Epithelial cell of proximal tubule (primary cell): ENCODE results near the gene NFAM1. TPM values are rescaled to one million over a fixed set of nuclear protein-coding genes. Genes with fewer than 3 reads are reported as not detected.

Experiments used
- DNase-seq: peaks from one replicate; pipeline ENCODE4 v3.0.0-alpha.2; 2011; ENCODE audit warnings: low read depth
- H3K4me3 ChIP-seq: 2 replicates; pipeline ENCODE4 v1.5.1; 2011; ENCODE audit warnings: low read depth, mild to moderate bottlenecking, low read length
- total RNA-seq: library from RNA; depleted of rRNA; stranded (reverse); fragments of >200 nt; gene quantifications from 2 replicates; pipeline ENCODE4 v1.2.3, GENCODE V29; 2015
- TF ChIP-seq, protein P1 (sequence below): conservative IDR thresholded peaks from 2 replicates; pipeline ENCODE4 v1.5.1; 2012; ENCODE audit warnings: low read depth, mild to moderate bottlenecking, low read length

NFAM1 gene
- total RNA-seq, 1 donor from 2014 or later = not detected

DNA sequence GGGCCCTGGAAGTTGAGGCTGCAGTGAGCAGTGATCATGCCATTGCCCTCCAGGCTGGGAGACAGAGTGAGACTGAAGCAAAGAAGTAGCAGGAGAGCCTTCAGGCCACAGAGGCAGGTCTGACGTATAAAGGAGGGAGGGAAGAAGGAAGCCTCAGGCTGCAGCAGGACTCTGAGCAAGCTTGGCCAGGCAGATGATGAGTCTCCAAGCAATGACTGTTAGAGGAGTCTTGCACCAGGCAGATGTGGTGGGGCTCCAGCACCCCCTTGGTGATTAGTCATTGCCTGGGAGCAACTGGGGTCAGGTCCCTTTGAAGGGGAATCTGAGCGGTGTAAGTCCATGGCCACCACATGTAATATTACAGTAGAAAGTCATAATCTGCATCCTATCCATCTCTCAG is 36.6 kb upstream of the NFAM1 start:
- DNase-seq = no peak
- H3K4me3 ChIP-seq = no peak overlapping the region
- TF ChIP-seq, protein P1, sequence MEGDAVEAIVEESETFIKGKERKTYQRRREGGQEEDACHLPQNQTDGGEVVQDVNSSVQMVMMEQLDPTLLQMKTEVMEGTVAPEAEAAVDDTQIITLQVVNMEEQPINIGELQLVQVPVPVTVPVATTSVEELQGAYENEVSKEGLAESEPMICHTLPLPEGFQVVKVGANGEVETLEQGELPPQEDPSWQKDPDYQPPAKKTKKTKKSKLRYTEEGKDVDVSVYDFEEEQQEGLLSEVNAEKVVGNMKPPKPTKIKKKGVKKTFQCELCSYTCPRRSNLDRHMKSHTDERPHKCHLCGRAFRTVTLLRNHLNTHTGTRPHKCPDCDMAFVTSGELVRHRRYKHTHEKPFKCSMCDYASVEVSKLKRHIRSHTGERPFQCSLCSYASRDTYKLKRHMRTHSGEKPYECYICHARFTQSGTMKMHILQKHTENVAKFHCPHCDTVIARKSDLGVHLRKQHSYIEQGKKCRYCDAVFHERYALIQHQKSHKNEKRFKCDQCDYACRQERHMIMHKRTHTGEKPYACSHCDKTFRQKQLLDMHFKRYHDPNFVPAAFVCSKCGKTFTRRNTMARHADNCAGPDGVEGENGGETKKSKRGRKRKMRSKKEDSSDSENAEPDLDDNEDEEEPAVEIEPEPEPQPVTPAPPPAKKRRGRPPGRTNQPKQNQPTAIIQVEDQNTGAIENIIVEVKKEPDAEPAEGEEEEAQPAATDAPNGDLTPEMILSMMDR = no peak

DNA sequence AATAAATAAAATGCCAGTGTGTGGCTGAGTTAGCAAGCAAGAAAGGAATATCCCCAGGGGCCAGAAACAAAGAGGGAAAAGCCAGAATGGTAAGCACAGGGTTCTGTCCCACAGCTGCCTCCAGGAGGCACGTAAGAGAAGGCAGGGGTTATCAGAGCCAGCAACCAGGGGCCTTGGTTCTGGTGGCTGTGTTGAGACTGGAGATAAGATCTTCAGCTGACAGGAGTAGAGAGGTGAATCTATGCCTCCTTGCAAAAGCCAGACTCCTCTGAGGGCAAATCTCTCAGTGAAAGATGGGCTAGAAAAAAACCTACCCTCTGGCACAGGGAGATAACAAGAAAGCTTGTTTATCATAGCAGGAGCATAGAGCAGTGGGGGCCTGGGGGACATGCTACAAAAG is 29.8 kb upstream of the NFAM1 start:
- no peak for DNase-seq
- TF ChIP-seq, protein P1 = no peak
- H3K4me3 ChIP-seq = no peak overlapping the region

DNA sequence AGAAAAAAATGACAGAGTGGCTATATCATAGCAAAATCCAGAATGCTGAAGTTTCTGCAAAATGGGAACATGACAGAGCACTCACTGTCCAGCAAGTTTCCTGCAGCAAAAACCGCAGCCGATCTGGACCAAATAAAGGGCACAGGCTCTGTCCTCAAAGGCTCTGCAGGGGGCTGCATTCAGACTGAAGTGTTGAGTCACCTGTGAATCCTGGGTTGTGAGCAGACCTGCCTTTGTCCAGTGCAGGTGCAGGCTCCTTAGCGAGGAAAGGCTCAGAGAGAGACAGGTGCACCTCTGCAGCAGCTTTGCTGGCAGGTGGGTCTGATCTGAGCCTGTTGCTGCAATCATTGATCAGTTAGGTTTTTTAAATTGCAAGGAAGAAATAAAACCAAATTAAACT is 29.3 kb upstream of the NFAM1 start:
- DNase-seq = no peak
- H3K4me3 ChIP-seq = no peak overlapping the region
- TF ChIP-seq, protein P1 = no peak

DNA sequence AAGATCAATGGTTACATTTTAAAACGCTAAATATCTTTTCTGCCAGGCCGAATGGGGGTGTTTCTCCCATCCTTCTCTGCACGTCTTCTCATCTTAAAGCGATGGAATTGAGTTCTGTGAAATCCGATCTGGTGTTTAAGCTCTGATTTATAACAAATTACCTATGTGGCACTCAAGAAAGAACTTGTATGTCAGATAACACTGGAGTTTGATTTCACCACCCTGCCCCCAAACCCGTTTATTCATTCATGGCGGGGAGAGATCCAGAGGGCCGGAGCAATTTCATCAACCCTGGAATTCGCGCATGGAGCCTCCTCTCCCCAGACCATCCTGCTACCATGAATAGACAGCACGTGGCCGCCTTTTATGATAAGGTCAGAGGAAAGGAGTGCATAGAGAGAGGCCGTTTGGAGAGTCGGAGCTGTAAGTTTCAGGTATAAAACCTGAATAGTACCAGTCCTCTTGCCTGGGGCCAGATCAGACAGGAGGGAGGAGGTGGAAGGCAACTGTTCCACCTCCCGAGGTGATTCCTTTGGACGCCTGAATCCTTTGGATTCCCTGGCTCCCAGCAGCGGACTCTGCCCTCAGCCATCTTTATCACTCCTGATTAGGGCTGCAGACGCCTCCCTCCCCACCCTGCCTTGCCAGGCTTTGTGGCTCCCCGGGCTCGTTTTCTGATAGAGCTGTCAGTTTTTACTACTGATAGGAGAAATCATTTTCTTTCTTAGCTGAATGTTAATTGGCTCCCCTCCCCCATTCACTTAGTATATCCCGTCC is 27.3 kb upstream of the NFAM1 start:
- TF ChIP-seq, protein P1 = no peak
- no peak for DNase-seq
- H3K4me3 ChIP-seq = no peak overlapping the region

DNA sequence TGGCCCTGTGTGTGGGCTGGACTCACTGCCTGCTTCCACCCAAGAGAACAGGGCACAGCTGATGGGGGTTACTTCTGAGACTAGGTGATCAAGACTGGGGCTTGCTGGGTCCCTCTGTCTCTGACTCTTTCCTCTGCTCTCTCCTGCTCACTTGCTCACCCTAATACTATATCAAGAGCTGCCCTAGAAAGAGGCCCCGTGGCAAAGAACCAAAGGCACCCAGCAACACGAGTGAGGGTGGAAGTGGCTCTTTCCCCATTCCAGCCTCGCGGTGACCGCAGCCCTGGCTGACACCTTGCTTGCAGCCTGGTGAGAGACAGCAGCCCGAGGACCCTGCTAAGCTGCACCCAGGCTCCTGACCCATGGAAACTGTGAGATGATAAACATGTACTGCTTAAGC is 20.7 kb upstream of the NFAM1 start:
- TF ChIP-seq, protein P1 = no peak
- no peak for DNase-seq
- H3K4me3 ChIP-seq = no peak overlapping the region

DNA sequence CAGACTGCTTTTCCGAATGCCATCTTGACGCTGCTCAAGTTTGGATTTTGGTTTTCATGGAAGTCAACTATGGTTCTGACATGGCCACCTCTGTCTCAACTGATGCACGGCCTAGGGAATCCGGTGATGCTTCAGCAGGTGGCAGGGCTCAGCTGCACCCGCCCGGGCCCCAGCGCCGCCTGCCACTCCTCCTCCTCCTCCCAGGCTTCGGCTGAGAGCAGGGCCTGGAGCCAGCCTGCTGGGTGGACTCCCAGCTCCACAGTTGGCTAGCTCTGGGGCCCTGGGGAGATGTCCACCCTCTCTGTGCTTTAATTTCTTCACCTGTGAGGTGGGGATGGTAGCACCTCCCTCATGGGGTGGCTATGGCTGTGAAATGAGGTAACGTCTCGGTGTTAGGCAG is 20.3 kb upstream of the NFAM1 start:
- no peak for DNase-seq
- no peak overlapping the region for H3K4me3 ChIP-seq
- TF ChIP-seq, protein P1 = no peak

DNA sequence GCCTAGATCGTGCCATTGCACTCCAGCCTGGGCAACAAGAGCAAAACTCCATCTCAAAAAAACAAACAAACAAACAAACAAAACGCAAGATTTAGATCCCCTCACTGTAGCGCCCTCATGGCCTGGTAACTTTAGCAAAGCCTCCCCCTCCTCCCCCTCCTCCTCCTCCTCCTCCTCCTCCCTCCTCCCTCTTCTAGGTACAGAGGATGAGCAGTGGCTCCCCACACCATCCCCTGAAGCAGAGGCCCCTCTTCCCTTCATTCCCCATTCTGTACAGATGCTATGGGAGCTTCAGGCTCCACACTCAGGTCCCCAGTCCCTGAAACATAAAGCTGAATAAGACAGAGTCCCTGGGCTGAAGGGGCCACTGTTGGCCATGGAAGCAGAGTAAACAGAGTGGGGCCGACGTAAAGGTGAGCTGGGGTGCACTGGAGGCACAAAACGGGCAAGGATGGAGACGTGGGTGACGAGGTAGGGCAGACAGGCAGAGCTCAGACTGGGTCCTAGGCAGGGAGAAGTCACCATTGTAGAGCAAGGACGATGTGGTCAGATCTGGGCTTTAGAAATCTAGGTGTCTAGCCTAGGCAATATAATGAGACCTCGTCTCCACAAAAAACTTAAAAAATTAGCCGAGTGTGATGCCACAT is 19.4 kb upstream of the NFAM1 start:
- H3K4me3 ChIP-seq = no peak overlapping the region
- TF ChIP-seq, protein P1 = no peak
- DNase-seq = no peak
